ENCODE measurements around the gene PTPRJ.
"Not testable (repeated sequence)": the region's sequence is repeated elsewhere in the genome, so short reads cannot be mapped to it uniquely, and the experiment has no call there.

PTPRJ gene

DNA sequence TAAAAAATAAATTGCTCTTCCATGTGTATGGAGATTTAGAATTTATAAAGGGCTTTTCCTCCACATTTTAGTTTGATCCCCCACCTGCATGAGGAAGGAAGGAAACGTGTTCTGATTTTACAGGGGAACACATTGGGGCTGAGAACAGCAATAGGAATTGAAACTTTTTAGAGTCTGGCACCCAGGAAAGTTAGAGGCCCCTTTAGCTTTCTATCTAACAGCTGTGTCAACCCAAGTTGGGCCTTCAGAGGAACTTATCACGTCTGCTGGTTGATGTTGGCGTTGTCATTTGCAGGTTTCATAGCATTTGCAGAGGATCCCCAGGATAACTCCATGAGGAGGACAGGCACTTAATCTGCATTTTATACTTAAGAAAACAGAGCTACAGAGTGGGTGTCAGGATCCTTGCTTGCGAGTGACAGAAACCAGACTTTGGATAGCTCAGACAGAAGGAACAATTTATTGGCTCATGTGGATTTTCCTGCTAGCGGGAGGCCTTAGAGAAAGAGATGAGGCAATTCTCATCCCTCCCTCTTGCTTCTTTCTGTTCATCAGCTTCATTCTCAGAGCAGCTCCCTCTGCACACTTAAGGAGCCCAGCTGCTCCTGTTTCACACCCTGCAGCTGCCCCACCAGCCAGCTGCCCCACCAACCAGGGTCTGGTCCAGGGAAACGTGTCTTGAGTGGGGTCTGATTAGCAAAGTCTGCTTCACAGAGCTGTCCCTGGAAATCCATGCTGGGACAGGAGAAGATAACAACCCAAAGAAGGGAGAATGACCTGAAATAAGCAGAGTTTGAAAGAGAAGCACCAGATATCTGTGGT, 143.8 kb downstream of the PTPRJ start:
- DNase-seq (ENCODE audit: low read depth, low spot score): no peak
- H3K4me3 ChIP-seq (ENCODE audit: low read length): no peak overlapping the region

DNA sequence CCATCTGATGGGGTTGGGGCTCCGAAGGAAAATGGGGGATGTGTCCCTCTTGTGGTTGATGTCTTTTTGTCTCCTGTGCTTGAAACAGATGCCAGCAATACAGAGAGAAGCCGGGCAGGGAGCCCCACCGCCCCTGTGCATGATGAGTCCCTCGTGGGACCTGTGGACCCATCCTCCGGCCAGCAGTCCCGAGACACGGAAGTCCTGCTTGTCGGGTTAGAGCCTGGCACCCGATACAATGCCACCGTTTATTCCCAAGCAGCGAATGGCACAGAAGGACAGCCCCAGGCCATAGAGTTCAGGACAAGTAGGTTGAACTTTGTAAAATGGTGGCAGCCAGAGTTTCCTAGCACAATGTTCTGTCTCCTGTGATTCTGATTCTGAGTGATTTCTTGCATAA, 144.5 kb downstream of the PTPRJ start:
- no peak for DNase-seq (ENCODE audit: low read depth, low spot score)
- H3K4me3 ChIP-seq (ENCODE audit: low read length): no peak overlapping the region

DNA sequence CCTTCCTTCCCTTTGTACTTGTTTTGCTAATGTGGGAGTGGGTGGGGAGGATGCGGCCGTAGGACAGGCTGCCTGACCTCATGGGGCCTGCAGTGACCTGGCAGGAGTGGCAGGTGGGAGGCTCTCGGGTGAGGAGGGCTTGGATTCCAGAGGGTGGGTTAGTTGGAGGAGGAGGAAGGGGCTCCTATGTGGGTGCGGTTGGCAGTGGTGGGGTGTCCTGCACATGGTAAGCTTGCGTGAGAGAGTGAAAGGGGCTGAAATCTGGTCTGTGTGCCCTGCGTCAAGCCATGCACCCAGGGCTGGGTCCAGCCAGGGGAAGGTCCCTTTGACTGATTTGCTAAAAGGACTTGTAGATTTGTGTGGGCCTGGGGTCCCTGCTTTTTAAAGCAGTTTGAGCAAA, 145.5 kb downstream of the PTPRJ start:
- no peak for DNase-seq (ENCODE audit: low read depth, low spot score)

DNA sequence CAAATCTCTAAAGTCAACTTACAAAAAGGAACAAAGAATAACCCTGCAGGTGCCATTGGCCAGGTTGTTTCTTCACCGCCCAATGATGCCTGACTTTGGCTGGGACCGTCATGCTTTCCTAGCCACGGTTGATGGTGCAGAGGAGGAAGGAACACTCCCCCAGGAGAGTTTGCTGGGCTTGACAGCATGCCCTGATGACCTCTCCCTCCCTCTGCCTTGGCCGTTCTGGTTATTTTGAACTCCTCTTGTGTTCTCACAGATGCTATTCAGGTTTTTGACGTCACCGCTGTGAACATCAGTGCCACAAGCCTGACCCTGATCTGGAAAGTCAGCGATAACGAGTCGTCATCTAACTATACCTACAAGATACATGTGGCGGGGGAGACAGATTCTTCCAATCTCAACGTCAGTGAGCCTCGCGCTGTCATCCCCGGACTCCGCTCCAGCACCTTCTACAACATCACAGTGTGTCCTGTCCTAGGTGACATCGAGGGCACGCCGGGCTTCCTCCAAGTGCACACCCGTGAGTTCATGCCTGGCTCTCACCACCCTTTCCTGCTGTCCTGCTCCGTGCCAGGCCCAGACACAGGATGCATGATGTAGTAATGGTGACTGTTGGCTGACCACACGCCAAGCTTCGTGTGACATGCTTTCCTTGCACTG, 147.3 kb downstream of the PTPRJ start:
- DNase-seq (ENCODE audit: low read depth, low spot score): no peak
- H3K4me3 ChIP-seq (ENCODE audit: low read length): no peak overlapping the region

More for the DNA sequence above, 145.5 kb downstream of the PTPRJ start:
- H3K4me3 ChIP-seq (ENCODE audit: low read length): no peak overlapping the region

DNA sequence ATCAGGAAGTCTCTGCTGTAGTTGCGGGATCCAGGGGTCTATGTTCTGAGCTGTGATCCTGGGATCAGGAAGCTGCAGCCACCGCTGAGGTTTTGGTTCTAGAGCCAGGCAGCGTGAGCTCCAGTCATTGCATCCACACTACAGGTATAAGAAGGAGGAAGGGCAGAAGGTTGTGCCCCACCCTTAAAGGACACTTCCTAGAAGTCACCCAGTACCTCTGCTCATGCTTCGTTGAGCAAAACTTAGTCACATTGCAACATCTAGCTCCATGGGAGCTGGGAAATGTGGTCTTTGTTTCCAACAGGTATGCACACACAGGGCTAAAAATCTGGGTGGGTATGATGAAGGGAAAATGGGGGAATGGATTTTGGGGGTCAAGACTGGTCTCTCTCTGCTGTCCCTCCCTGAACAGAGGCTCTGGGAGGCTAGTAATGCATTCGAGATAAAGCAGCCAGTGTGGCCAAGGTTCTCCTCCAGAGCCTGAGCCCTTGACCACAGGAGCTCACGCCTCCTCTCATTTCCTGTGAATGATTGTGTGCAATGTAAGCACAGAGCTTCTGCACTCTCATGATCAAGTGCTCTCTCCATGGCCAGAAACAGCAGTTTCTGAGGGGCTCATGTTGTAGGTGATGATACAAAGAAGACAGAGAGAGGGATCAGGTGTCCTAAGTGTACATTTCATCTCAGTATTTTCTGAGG, 149.5 kb downstream of the PTPRJ start:
- DNase-seq (ENCODE audit: low read depth, low spot score): no peak
- H3K4me3 ChIP-seq (ENCODE audit: low read length): no peak overlapping the region

DNA sequence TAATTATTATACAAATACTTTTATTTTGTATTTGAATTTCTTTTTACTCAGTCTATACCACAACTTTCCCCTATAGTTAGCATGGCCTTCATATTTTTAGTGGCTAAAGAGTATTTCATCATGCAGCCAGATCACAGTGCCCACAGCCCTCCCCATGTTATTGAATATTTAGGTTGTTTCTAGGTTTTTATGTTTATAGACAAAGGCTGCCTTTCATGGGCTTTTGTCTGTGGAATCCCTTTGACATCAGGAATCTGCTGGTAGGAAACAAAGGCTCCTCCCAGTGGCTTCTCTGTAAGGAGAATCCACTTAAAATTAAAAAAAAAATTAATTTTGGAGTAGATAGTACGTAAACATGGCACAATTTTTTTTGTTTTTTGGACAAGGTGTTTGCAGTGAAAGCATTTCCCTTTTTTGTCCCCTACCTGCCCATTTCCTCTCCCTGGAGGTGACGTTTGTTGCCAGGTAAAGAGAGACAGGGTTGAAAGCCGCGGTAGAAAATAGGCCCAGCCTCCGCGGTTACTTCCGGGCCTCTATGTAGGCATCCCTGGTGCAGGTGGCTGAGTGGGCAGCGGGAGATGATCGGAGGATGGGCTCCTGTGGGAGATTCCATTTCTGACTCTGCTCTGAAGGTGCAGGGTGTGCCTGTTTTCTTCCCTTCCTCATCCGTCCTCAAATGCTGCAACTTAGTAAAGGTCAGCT, 154.0 kb downstream of the PTPRJ start:
- no peak for DNase-seq (ENCODE audit: low read depth, low spot score)
- H3K4me3 ChIP-seq (ENCODE audit: low read length): no peak overlapping the region

DNA sequence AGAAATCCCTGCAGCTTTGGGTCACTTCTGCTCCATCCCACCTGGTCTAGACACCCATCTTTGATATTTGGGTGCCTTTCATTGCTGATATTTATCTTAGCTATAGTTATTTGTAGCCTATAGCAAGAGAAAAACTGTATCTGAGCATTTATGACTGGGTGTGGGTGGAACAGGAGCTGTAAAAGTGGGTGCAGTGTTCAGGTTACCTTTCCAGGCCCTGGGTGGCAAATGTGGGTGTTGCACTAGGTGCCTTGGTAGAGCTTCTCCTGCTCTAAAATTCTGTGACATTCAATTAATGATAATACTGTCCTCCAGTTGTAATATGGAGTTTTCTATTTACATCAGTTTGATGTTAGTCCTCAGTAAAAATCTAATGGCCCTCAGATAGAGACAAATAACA, 157.9 kb downstream of the PTPRJ start:
- DNase-seq (ENCODE audit: low read depth, low spot score): no peak
- no peak overlapping the region for H3K4me3 ChIP-seq (ENCODE audit: low read length)

DNA sequence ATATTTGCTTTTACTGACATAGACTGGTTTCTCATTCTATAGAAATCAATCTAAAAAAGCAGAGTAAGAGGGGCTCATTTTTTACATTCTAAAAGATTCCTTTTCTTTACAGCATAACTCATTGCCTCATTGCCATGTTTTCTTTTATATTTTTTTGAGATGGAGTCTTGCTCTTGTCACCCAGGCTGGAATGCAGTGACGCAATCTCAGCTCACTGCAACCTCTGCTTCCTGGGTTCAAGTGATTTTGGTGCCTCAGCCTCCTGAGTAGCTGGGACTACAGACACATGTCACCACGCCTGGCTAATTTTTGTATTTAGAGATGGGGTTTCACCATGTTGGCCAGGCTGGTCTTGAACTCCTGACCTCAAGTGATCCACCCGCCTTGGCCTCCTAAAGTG, 159.5 kb downstream of the PTPRJ start:
- not testable (repeated sequence) for H3K4me3 ChIP-seq (ENCODE audit: low read length); DNase-seq (ENCODE audit: low read depth, low spot score)

DNA sequence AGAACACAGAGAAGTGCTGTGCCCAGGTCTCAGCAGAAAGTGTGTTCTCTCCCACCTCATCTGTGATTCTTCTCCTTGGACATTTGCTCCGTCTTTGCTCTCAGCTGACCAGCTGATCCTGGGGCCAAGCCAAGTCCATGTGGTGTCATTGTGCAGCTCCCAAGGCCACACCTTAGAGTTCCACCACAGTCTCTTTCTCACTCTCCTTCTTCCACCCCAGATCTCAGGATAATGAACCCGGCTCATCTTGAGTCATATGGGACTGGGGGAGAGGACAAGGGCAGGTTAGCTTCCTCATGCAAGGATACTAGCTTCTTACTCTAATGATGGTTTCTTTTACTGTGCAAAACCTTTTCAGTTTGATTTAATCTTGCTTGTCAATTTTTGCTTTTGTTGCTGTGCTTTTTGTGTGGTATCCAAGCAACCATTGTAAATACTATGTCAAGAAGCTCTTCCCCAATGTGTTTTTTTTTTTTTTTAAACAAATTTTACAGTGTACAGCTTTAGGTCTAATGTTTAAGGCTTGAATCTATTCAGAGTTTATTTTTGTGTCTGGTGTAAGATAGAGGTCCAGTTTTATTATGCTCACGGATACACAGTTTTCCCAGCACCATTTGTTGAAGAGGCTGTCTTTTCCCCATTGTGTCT, 161.2 kb downstream of the PTPRJ start:
- DNase-seq (ENCODE audit: low read depth, low spot score): no peak
- H3K4me3 ChIP-seq (ENCODE audit: low read length): no peak overlapping the region

DNA sequence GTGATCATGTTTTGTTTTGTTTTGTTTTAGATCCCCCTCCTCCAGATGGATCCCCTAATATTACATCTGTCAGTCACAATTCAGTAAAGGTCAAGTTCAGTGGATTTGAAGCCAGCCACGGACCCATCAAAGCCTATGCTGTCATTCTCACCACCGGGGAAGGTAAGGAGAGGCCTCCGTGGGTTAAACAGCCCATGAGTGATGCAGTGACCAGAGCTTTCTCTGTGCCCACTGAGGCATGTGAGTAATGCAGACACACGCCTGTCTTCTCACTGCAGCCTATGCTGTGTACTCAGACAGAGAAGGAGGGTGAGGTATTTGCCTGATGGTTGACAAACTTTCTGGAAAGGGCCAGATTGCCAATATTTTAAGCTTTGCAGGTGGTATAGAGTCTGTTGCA, 162.5 kb downstream of the PTPRJ start:
- no peak overlapping the region for H3K4me3 ChIP-seq (ENCODE audit: low read length)
- no peak for DNase-seq (ENCODE audit: low read depth, low spot score)

DNA sequence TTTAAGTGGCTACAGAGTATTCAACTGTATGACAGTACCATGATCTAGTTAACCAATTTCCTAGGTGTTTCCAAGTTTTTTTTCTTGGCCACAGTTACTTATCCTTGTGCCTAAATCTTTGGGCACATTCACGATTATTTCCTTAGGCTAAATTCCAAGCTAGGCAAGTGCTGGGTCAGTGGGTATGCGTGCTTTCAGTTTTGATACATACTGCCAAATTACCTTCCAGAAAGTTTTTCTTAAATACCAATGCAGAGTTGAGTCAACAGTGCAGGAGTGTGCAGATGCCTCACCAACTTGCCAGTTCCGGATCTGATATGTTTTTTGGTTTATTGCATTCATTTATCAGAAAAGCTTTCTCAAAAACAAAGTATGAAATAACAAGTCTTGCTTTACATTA, 168.4 kb downstream of the PTPRJ start:
- DNase-seq (ENCODE audit: low read depth, low spot score): no peak
- H3K4me3 ChIP-seq (ENCODE audit: low read length): no peak overlapping the region

DNA sequence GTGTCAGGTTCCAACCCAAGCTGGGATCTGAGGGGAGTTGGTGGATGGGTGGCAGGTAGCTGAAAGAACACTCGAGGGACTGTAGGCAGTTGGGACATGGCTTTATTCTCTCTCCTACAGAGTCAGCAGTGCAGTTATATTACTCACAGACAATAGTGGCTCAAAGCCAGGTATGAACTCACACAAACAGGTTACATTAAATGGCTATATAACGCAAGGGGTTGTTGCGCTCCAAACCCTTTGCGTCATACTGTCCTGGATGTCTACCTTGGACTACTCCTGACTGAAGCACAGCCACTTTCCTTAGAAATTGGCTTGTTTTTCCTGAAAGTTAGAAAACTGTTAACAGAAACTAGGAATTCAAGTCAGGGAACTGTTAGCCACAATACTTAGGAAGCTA, 169.9 kb downstream of the PTPRJ start:
- H3K4me3 ChIP-seq (ENCODE audit: low read length): no peak overlapping the region
- DNase-seq (ENCODE audit: low read depth, low spot score): no peak

DNA sequence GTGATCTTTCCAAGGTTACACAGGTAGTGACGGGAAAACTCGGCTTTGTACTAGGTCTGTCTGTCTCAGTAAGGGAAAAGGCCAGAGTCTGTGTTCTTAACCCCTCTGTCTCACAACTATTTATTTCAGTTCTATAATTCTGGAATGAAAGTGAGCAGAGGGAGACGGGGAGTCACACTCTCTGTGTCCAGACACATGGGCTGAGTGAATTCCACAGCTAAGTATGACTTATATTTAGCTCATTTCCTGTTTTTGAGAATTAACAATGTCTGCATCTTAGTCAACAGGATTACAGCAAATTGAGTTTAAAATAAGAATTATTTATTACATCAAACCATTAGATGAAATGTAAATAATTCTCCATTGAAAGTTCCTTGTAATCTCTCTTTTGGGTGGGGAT, 173.8 kb downstream of the PTPRJ start:
- no peak overlapping the region for H3K4me3 ChIP-seq (ENCODE audit: low read length)
- DNase-seq (ENCODE audit: low read depth, low spot score): no peak

DNA sequence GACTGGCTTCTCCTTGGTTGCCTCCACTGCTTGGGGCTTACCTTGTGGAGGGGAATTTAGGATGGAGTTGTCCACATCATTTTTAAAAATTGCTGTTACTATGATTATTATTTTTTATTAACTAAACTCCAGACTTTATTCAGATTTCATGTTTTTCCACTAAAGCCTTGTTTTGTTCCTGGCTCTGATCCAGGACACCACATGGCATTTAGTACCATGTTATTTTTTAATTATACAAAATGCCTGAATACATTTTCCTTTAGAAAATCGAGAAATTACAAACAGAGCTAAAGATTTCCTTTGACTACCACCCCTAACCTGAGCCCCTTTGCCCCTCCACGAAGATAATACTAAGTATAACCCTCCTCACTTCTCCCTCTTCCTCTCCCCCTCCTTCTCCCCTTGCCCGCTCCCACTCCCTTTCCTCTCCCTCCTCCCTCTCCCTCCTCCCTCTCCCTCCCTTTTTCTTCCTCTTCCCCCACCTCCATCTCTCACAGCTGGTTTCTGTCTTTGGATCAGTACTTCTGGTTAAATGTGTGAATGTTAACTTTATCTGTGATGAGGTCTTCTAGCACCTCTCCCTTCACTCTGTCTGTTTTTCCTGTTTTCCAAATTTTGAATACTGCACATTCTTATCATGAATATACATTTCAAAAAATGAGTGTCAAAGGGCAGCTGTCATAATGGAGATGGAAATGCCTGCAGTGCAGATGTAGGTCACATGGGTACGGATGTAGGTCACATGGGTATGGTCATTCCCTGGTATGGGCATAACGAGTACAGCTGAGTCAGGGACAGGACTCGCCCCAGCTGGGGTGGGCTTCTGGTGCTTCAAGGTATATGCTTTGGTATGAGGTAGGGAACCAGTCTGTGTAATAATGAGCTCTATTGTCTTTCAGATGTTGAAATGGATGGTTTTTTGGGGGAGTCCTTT, 181.9 kb downstream of the PTPRJ start:
- DNase-seq (ENCODE audit: low read depth, low spot score): no peak
- H3K4me3 ChIP-seq (ENCODE audit: low read length): no peak overlapping the region

DNA sequence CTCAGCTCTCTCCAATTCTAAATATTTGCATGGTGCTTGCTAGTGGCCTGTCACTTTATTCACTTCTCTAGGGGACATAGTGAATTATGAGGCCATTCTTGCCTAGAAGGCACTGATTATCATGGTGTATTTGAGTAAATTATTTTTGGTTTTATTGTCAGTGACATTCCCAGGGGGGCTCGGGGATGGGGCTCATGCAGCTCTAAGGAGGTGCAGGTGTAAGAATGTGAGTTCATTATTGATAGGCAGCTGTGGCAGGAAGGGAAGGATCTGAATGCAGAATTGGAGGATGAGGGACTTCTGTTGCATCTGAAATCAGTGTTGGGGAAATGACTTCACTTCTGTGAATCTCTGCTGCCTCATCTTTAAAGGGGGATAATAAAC, 182.5 kb downstream of the PTPRJ start:
- DNase-seq (ENCODE audit: low read depth, low spot score): no peak
- H3K4me3 ChIP-seq (ENCODE audit: low read length): no peak overlapping the region

DNA sequence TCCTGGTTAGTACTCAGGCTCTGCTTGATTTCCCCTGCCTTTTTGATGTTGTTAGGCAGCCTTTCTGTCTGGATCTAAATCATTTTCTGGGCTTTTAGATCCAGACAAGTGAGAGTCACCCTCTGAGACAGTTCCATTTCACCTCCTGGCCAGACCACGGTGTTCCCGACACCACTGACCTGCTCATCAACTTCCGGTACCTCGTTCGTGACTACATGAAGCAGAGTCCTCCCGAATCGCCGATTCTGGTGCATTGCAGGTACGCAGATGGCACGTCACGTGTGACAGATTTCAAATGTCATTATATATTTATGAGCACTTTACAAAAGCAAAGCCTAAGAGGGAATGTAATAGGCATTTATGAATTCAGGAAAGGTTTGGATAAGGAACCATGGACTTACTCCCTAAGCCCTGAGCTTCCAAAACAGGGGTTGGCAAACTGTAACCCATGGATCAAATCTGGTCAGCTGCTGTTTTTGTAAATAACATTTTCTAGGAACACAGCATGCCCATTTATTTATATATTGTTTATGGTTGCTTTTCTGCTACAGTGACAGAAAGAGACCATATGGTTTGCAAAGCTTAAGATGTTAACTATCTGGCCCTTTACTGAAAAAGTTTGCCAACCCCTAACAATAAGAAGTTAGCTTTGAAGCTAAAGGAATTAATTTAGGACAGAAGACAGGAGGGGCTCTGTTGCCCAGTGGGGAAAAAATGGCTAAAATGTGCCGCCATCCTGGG, 183.2 kb downstream of the PTPRJ start:
- H3K4me3 ChIP-seq (ENCODE audit: low read length): no peak overlapping the region
- DNase-seq (ENCODE audit: low read depth, low spot score): no peak

DNA sequence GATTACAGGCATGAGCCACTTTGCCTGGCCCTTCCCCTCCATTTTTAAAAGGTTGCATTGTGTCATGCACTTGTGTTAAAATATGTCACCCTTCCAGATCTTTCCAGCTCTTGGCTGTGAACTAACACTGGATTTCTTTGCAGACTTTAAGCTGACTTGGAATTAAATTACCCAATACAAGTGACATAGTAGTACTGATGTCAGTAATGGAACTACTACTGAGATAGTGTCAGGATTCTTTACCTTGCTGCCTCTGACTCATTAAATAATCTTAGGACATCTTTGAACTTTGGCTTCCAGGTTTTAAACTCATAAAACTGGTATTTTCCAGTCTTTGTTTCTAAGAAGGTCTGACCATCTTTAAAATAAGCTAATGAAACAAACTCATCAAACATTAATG, 184.5 kb downstream of the PTPRJ start:
- H3K4me3 ChIP-seq (ENCODE audit: low read length): no peak overlapping the region
- no peak for DNase-seq (ENCODE audit: low read depth, low spot score)

DNA sequence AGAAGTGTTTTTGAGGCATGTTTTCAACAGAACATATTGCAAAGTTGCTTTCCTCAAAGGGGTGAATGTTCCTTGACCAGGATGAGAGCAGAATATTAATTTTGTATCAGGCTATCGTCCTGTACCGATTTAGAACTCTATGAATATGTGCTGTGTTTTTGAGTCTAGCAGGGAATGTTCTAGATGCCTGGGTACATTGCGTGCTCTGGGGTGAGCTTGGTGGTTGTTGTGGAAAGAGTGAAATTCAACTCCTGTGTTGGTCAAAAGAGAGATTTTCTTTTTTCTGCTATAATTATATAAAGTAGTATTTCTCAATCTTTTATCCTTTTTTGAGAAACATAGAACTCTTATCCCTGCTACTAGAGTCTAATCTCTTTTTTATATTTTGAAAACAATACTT, 185.1 kb downstream of the PTPRJ start:
- no peak overlapping the region for H3K4me3 ChIP-seq (ENCODE audit: low read length)
- no peak for DNase-seq (ENCODE audit: low read depth, low spot score)
